Mesendoderm (in vitro differentiated cells): ENCODE results near the gene SAMD7.

Experiments used
- DNase-seq: peaks from one replicate; pipeline ENCODE4 v3.0.0; 2013
- H2AK5ac ChIP-seq: 2 replicates; pipeline ENCODE4 v1.6.1; 2013; ENCODE audit warnings: low read length, inconsistent platforms
- H2BK120ac ChIP-seq: 2 replicates; pipeline ENCODE4 v1.6.1; 2013; ENCODE audit warnings: low read depth, mild to moderate bottlenecking, low read length, moderate library complexity, mixed read lengths
- H2BK15ac ChIP-seq: replicated peaks from 2 replicates; pipeline ENCODE4 v1.6.1; 2013; ENCODE audit warnings: low read depth, mild to moderate bottlenecking, moderate library complexity
- H2BK5ac ChIP-seq: 2 replicates; pipeline ENCODE4 v1.6.1; 2013; ENCODE audit warnings: low read length, inconsistent platforms
- H3K18ac ChIP-seq: 2 replicates; pipeline ENCODE4 v1.6.1; 2013; ENCODE audit warnings: mild to moderate bottlenecking, low read length, mixed read lengths
- H3K23ac ChIP-seq: one replicate; pipeline ENCODE4 v1.6.1; 2013; ENCODE audit warnings: low read length
- H3K27ac ChIP-seq: 2 replicates; pipeline ENCODE4 v1.5.1; 2013; ENCODE audit warnings: low read depth, mild to moderate bottlenecking, inconsistent platforms, low read length, moderate library complexity
- H3K27me3 ChIP-seq: 2 replicates; pipeline ENCODE4 v1.6.1; 2013; ENCODE audit warnings: low read length, control low read depth, mild to moderate bottlenecking, inconsistent platforms; ENCODE audit not compliant: insufficient read depth, poor library complexity
- H3K36me3 ChIP-seq: 2 replicates; pipeline ENCODE4 v1.6.1; 2013; ENCODE audit warnings: low read length, inconsistent platforms; ENCODE audit not compliant: control insufficient read depth, insufficient read depth
- H3K4ac ChIP-seq: one replicate; pipeline ENCODE4 v1.6.1; 2013; ENCODE audit warnings: low read depth, mild to moderate bottlenecking, low read length, moderate library complexity
- H3K4me1 ChIP-seq: 2 replicates; pipeline ENCODE4 v1.6.1; 2013; ENCODE audit warnings: low read depth, low read length, inconsistent platforms; ENCODE audit not compliant: control insufficient read depth
- H3K4me2 ChIP-seq: 2 replicates; pipeline ENCODE4 v1.6.1; 2013; ENCODE audit warnings: low read length
- H3K4me3 ChIP-seq: 2 replicates; pipeline ENCODE4 v1.5.1; 2013; ENCODE audit warnings: mild to moderate bottlenecking, low read length
- H3K56ac ChIP-seq: one replicate; pipeline ENCODE4 v1.6.1; 2013; ENCODE audit warnings: low read length
- H3K79me1 ChIP-seq: 2 replicates; pipeline ENCODE4 v1.6.1; 2013; ENCODE audit warnings: low read length, inconsistent platforms
- H3K79me2 ChIP-seq: 2 replicates; pipeline ENCODE4 v1.6.1; 2013; ENCODE audit warnings: mild to moderate bottlenecking, low read length; ENCODE audit not compliant: control insufficient read depth, insufficient read depth
- H3K9ac ChIP-seq: 2 replicates; pipeline ENCODE4 v1.6.1; 2013; ENCODE audit warnings: low read length, inconsistent platforms
- H4K5ac ChIP-seq: one replicate; pipeline ENCODE4 v1.6.1; 2013; ENCODE audit warnings: low read length
- H4K8ac ChIP-seq: one replicate; pipeline ENCODE4 v1.6.1; 2013; ENCODE audit warnings: low read depth, mild to moderate bottlenecking, control low read depth, low read length, moderate library complexity
- WGBS: extraction: QIAGEN DNeasy Blood & Tissue Kit; methylation state at CpG from one replicate; pipeline ENCODE4 v1.1.7; 2013; ENCODE audit warnings: low lambda C conversion rate, missing lambda C conversion rate; ENCODE audit not compliant: insufficient coverage; ENCODE audit errors: extremely low coverage; 5-methylcytosine and 5-hydroxymethylcytosine counted together

Gene SAMD7

DNA sequence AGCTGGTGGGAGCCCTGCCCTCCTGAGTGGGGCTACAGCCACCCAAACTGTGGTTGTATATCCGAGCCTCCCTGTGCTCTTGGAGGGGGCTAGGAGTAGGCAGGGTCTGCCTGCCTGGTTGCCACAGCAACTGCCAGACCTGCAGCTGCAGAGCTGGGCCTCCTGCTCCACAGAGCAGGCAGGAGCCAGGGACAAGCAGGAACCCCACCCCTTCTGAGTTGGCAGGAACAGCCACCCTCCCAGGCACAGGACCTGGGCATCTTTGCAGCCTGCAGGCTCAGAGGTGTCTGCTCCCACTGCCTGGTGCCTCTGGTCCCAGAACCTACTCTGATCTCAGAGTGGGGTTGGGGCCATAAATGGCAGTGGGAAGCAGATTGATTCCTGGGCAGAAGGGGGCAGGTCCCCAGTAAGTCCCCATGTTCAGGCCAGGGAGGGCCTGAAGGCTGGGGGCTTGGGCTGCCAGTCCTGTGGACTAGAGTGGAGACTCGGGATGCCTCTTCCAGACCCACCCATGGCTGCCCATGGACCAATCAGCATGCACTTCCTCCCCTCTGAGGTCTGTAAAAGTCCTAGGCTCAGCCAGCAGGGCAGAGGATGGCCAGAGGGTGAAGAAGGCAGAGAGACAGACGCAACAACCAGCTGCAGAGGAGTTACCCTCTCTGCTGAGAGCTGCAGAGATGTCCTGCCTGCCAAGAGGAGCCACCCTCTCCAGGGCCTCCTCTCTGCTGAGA is 31.4 kb upstream of the SAMD7 start:
- Histone ChIP-seq H3K23ac (no peak overlapping the region), H4K8ac (no peak overlapping the region), H4K5ac (no peak overlapping the region), H3K79me2 (no peaks in the 10 kb centered on the region), H3K79me1 (no peaks in the 10 kb centered on the region), H3K36me3 (no peaks in the 10 kb centered on the region), H3K4me1 (no peaks in the 10 kb centered on the region), H3K4ac (no peak overlapping the region), H2AK5ac (no peak overlapping the region), H3K18ac (no peak overlapping the region), H3K4me3 (no peak overlapping the region), H2BK5ac (no peak overlapping the region), H2BK15ac (no peak overlapping the region), H3K4me2 (no peak overlapping the region), H3K27ac (no peak overlapping the region), H3K27me3 (no peaks in the 10 kb centered on the region), H2BK120ac (no peak overlapping the region), H3K56ac (no peak overlapping the region), H3K9ac (no peak overlapping the region)
- no CpG with 5 or more reads among the region's 3 CpGs for WGBS
- DNase-seq: no peak

DNA sequence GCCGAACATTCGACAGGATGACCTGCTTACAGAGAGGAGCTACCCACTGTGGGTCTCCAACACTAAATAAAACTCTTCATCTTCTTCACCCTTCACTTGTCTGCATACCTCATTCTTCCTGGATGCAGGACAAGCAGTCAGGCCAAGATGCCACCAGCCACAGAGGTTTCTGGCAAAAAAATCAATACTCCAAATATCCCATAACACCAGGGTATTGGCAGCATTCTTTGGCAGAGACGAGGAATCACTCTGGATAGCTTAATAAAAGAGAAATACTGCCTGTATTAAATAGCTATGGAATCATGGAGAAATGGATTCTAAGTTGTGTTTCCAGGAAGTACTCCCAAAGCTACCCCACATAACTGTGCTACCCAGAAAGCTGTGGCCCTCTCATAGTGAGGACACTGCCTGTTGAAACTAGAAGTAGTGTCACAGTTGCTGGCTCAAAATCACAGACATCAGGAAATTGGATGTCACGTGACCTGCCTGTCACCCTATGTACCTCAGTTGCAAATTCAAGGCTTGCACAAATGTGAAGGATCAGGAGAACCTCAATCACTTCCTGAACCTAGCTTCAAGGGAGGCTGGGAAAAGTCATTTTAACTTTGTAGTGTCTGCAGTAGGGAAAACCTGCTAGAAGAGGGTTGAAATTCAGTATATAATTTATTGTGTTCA is 30.7 kb upstream of the SAMD7 start:
- no peak overlapping the region for H4K5ac ChIP-seq
- H3K4me1 ChIP-seq: no peaks in the 10 kb centered on the region
- DNase-seq: no peak
- no peak overlapping the region for H2AK5ac ChIP-seq
- H4K8ac ChIP-seq: no peak overlapping the region
- H2BK120ac ChIP-seq: no peak overlapping the region
- no peak overlapping the region for H2BK15ac ChIP-seq
- WGBS: no CpG with 5 or more reads among the region's 4 CpGs
- H3K79me2 ChIP-seq: no peaks in the 10 kb centered on the region
- no peak overlapping the region for H2BK5ac ChIP-seq
- no peak overlapping the region for H3K56ac ChIP-seq
- H3K4ac ChIP-seq: no peak overlapping the region
- no peak overlapping the region for H3K27ac ChIP-seq
- H3K23ac ChIP-seq: no peak overlapping the region
- no peak overlapping the region for H3K18ac ChIP-seq
- no peak overlapping the region for H3K4me3 ChIP-seq
- no peaks in the 10 kb centered on the region for H3K36me3 ChIP-seq
- H3K79me1 ChIP-seq: no peaks in the 10 kb centered on the region
- no peaks in the 10 kb centered on the region for H3K27me3 ChIP-seq
- H3K4me2 ChIP-seq: no peak overlapping the region
- H3K9ac ChIP-seq: no peak overlapping the region

DNA sequence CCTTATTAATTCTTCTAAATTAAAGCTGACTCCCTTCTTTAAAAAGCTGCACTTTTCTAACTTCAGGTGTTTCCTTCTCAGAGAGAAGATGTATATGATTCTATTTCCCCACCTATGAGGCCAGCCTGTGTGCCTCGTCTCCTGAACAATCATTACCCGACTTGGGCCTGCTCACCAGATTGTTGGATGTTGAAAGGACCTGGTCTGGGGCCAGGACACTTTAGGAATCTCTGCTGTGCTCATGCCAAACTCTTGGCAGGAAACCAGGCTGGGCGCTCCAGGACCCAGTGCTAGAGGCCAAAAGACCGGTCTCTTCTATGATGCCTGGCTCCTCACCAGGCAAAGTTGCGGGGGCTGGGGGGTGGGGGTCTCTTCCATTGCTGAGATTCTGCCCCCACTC is 24.7 kb upstream of the SAMD7 start:
- H2AK5ac ChIP-seq: no peak overlapping the region
- no peaks in the 10 kb centered on the region for H3K79me1 ChIP-seq
- no peak overlapping the region for H3K4me3 ChIP-seq
- no peak overlapping the region for H3K18ac ChIP-seq
- no peak overlapping the region for H3K4ac ChIP-seq
- H3K4me1 ChIP-seq: no peaks in the 10 kb centered on the region
- no peak overlapping the region for H2BK15ac ChIP-seq
- DNase-seq: no peak
- no peaks in the 10 kb centered on the region for H3K36me3 ChIP-seq
- no peak overlapping the region for H2BK120ac ChIP-seq
- H3K27ac ChIP-seq: no peak overlapping the region
- no peak overlapping the region for H4K8ac ChIP-seq
- no peak overlapping the region for H2BK5ac ChIP-seq
- WGBS: no CpG with 5 or more reads among the region's 5 CpGs
- no peak overlapping the region for H3K9ac ChIP-seq
- H3K23ac ChIP-seq: no peak overlapping the region
- no peaks in the 10 kb centered on the region for H3K79me2 ChIP-seq
- H4K5ac ChIP-seq: no peak overlapping the region
- H3K4me2 ChIP-seq: no peak overlapping the region
- H3K56ac ChIP-seq: no peak overlapping the region
- no peaks in the 10 kb centered on the region for H3K27me3 ChIP-seq

DNA sequence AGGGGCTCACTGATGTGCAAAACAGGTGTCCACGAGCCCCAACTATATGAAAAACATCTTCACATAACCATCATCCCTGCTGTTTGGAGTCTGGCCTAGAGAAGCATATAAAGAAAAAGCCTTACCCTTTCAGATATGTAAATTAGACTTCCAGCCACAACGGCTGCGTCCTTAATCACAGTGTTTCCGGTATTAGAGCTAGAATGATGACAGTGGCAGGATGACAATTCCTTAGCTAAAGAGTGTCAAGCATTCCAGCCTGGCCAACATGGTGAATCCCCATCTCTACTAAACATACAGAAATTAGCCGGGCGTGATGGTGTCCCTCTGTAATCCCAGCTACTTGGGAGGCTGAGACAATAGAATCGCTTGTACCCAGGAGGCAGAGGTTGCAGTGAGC is 19.5 kb upstream of the SAMD7 start:
- no peaks in the 10 kb centered on the region for H3K79me1 ChIP-seq
- whole genome bisulfite sequencing: no CpG with 5 or more reads among the region's 7 CpGs
- H3K4me2 ChIP-seq: no peak overlapping the region
- H3K36me3 ChIP-seq: no peaks in the 10 kb centered on the region
- no peak overlapping the region for H3K56ac ChIP-seq
- no peak overlapping the region for H3K9ac ChIP-seq
- no peaks in the 10 kb centered on the region for H3K79me2 ChIP-seq
- no peak overlapping the region for H4K5ac ChIP-seq
- H3K4me3 ChIP-seq: no peak overlapping the region
- no peak overlapping the region for H2BK5ac ChIP-seq
- no peak overlapping the region for H2BK120ac ChIP-seq
- H3K23ac ChIP-seq: no peak overlapping the region
- H3K27me3 ChIP-seq: no peaks in the 10 kb centered on the region
- no peak overlapping the region for H4K8ac ChIP-seq
- H3K18ac ChIP-seq: no peak overlapping the region
- no peak overlapping the region for H3K4ac ChIP-seq
- no peak overlapping the region for H3K27ac ChIP-seq
- H2BK15ac ChIP-seq: no peak overlapping the region
- H3K4me1 ChIP-seq: no peaks in the 10 kb centered on the region
- no peak for DNase-seq
- no peak overlapping the region for H2AK5ac ChIP-seq

DNA sequence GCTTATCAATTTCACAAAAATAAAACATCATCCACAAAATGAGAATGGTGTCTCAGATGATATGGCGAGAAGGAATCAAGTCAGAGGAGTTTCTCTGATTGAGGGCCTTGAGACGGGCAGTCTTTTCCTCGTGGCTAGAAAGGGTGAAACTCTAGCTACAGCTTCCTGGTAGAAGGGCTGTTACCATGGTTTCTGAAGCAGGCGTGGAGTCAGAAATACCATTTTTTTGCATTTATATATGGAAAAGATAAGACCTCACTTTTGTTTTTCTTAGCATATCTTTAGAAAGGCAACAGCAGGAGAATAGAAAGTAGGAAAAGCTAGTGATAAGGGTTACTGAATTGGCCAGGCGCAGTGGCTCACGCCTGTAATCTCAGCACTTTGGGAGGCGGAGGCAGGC is 17.3 kb upstream of the SAMD7 start:
- H3K79me1 ChIP-seq: no peaks in the 10 kb centered on the region
- no peak overlapping the region for H3K4me3 ChIP-seq
- H3K4ac ChIP-seq: no peak overlapping the region
- H3K18ac ChIP-seq: no peak overlapping the region
- no peak overlapping the region for H3K23ac ChIP-seq
- H2BK5ac ChIP-seq: no peak overlapping the region
- no peak overlapping the region for H3K56ac ChIP-seq
- no peak for DNase-seq
- H2BK120ac ChIP-seq: no peak overlapping the region
- H2BK15ac ChIP-seq: no peak overlapping the region
- H2AK5ac ChIP-seq: no peak overlapping the region
- no peaks in the 10 kb centered on the region for H3K36me3 ChIP-seq
- H3K27me3 ChIP-seq: no peaks in the 10 kb centered on the region
- WGBS: no CpG with 5 or more reads among the region's 7 CpGs
- no peaks in the 10 kb centered on the region for H3K4me1 ChIP-seq
- no peak overlapping the region for H4K5ac ChIP-seq
- H3K9ac ChIP-seq: no peak overlapping the region
- no peaks in the 10 kb centered on the region for H3K79me2 ChIP-seq
- no peak overlapping the region for H3K27ac ChIP-seq
- H3K4me2 ChIP-seq: no peak overlapping the region
- H4K8ac ChIP-seq: no peak overlapping the region
